CD4-positive, alpha-beta T cell treated with Interleukin-2 at 100 ng/mL for 4 hours (primary cell): ENCODE data around the gene ATP7A.
A peak's percentile ranks its signal among the peaks of the same experiment; 100 is the strongest.

Experiments
- DNase-seq: peaks from one replicate; pipeline ENCODE4 v3.0.0-alpha.2; 2020; ENCODE audit warnings: low spot score

Gene ATP7A

DNA sequence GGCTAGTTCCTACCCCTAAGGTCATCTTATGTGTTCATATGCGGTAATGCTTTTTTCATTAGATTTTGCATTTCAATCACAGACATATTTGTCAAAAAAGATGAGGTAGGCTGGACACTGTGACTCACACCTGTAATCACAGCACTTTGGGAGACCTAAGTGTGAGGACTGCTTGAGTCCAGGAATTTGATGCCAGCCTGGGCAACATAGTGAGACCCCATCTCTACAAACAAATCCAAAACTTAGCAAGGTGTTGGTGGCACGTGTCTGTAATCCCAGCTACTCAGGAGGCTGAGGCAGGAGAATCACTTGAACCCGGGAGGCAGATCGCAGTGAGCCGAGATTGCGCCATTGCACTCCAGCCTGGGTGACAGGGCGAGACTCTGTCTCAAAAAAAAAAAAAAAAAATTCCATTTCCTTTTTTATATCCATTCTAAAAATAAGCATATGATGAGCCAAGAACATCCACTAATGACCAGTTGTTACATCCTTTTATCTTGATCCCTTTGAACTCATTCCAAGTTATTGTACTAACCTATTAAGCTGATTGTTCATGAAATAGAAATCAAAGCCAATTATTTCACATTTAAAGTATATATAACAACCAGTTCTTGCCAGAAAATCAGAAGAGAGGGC lies 35.5 kb downstream of the ATP7A start:
- DNase-seq = no peak

DNA sequence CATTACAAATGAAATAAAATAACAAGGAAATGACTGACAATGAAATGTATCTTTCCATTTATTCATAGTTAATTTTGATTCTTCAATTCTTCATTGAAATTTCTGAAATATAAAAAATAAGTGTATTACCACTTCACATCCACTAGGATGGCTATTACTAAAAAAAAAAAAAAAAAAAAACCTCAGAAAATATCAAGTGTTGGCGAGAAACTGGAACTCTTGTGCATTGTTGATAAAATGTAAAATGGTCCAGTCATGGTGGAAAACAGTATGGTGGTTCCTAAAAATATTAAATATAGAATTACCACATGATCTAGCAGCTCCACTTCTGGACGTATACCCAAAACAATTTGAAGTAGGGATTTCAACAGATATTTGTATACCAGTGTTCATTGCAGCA lies 36.1 kb downstream of the ATP7A start:
- no peak for DNase-seq

DNA sequence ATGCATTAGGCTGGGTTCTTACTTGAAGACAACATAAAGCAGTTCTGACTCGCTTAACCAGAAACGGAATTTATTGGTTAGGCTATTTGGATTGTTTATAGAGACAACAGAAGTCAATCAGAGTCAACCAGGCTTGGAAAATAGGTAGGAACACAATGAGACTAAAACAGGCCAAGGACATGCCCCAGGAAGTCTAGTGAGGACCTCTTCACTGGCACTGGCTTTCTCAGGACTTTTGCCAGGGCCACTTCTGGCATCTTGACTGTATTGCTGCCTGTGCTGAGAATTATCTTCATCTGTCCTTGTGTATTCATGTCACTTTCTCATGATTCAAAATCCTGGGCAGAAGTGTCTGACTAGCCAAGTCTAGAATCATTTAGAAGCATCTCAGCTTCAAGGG lies 39.3 kb downstream of the ATP7A start:
- DNase-seq = no peak

DNA sequence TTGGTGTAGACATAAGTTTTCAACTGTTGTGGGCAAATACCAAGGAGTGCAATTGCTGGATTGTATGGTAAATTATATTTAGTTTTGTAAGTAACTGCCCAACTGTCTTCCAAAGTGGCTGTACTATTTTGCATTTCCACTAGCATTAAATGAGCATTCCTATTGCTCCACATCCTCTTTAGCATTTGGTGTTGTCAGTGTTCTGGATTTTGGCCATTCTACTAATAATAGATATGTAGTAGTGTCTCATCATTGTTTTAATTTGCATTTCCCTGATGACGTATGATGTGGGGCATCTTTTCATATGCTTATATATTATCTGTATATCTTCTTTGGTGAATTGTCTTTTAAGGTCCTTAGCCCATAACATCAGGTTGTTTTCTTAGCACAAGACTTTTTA lies 41.7 kb downstream of the ATP7A start:
- DNase-seq = no peak

DNA sequence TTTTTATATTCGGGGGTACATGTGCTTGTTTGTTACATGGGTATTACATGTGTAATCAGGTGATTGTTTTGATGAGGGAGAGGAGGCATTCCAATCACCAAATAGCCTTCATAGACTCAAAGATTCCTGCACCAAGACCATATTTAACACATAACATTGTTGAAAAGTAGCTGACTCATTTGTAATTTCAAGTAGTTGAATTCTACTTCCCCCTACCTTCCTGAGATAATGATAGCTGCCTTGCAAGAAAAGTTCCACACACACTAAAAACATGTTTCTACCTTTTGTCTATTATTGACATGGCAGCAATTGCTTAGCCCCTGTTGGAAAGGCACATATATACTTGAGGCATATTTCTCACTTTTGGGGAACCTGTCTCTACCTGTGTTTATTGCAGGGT lies 42.8 kb downstream of the ATP7A start:
- no peak for DNase-seq

DNA sequence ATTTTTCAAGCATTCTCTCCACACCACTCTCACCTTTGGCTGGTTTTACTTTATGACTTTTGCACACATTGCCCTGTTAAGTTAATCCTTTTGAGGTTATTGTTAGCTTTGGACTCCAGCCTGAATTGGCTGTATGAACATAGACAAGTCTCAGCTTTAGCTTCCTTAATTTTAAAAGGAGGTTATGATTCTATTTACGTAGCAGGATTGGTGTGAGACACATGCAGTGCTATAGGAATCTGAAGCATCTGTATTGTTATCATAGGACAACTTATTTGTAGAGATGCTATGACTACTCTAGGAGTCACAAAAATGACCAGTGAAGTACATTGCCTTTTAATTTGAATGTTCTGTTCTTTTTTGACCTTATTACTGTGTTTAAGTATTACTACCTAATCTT lies 43.2 kb downstream of the ATP7A start:
- no peak for DNase-seq

DNA sequence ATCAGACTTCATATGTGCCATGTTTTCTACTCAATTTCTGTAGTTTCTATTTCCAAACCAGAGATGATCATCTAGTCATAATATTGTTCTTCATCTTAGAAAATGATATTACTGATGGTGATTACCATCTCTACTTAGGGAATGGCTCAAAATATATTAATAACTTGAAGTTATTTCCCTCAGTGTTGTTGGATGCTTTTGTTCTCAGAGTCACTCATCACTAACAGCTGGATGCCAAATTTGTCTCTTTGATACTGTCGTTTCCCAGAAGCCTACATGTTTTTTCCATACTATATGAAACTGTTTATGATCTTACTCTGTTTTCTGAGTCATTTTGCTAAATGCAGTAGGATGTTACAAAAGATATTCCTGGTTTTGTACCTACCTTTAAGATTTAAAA lies 50.1 kb downstream of the ATP7A start:
- no peak for DNase-seq

DNA sequence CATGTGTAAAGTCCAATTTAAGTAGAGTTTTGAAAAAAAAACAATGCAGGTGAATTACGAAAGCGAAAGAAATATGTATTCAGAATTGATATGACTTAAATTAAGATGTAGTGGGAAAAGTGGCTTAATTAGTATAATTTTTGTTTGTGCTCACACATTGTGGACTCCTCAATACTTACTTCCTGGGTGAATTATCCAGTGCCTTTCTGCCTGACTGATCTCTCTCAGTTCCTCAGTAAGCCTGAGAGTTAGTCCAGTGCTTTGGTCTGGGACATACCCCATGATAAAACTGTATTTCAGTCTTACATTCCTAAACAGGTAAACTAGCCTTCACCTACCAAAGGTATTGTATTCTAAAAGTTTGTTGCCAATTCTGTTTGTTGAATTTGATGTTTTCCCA lies 50.6 kb downstream of the ATP7A start:
- DNase-seq = no peak

DNA sequence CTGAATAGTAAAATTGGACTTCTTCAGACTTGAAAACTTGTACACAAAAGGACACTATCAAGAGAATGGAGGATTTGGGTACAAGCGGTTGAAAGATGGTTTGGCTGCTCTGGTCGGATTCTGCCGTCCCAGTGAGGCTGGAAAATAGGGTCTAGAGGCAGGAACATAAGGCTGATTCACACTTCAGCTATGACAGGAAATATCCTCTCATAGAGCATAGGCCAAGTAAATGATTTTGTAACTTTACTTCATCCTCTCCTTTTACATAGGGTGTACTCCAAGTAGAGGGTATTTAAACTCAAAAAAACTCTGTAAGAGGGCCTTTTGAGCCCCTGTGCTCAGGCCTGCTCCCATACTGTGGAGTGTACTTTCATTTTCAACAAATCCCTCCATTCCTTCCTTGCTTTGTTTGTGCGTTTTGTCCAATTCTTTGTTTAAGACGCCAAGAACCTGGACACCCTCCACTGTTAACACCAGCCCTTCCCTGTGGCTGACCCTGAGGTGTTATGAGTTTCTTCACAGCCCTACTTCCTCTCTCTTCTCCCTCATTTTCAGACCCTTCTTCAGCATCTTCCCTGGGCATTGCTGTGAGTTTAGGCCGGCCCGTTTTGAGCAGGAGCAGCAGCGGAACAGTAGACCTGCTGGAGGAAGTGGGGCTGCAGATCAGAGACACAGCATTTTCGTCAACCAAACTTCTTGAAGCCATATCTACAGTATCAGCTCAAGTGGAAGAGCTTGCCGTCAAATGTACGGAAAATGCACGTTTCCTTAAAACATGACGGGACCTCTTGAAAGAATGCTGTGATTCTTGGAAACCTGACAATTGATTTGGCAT lies 51.8 kb downstream of the ATP7A start:
- no peak for DNase-seq

DNA sequence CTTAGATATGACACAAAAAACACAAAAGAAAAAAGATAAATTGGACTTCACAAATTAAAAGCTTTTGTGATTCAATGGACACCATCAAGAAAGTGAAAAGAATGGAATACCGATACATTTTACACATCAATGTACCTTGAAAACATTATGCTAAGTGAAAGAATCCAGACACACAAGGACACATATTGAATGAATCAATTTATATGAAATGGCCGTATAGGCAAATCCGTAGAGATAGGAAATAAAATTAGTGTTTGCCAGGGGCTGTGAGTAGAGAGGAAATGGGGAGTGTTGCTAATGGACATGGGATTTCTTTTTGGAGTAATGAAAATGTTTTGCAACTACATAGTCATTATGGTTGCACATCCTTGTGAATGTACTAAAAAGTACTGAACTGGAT lies 55.9 kb downstream of the ATP7A start:
- no peak for DNase-seq

DNA sequence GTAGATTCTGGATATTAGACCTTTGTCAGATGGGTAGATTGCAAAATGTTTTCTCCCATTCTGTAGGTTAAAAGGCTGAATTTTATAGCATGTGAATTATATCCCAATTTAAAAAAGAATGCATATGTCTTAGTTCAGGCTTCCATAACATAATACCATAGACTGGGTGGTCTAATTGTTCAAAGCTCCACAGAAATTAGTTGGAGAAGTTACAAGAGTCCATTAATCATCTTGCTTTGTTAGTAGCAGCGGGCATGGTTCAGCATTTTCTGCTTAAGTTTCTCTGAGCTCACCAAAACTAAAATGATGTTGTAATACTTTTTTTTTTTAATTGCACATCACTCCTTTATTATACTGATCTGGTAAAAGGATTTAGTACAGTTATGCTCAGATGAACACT lies 57.1 kb downstream of the ATP7A start:
- no peak for DNase-seq

DNA sequence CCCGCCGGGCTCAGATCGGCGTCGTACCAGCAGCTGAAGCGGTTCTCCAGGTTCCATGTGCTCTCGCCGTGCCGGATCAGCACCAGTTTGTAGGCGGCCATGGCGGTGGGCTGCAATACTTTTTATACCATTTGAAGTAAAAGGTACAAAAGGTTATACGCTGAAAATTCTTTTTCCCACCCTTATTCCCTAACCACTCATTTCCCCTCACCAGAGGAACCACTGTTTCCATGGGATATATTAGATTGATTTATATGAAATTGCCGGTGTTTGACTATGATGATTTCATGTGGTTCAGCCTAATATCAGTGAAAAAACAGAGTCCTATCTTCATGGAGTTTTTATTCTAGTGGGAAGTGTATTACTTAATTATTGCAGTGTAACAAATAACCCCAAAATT lies 59.0 kb downstream of the ATP7A start, which contains the start of gene PGAM4:
PGAM4 (minus strand) TSS at position 101 of the 400 bp plus-strand sequence; CDS start at position 101, 0 bp downstream.
- no peak for DNase-seq

DNA sequence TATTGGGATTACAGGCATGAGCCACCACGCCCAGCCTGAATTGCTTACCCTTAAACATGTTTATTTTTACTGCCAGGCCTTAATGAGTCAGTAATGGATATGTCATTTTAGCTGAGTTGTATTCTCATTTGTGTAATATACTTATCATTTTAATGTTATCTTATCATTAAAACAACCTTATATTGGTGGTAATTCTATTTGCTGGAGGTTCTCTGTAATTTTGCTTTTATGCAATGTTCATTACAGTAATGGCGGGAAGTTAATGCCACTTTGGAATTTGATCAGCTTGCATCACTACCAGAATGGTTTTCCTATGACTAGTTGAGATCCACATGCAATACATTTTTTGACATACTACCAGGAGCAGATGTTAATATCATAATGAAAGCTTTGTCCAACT lies 65.3 kb downstream of the ATP7A start:
- no peak for DNase-seq

DNA sequence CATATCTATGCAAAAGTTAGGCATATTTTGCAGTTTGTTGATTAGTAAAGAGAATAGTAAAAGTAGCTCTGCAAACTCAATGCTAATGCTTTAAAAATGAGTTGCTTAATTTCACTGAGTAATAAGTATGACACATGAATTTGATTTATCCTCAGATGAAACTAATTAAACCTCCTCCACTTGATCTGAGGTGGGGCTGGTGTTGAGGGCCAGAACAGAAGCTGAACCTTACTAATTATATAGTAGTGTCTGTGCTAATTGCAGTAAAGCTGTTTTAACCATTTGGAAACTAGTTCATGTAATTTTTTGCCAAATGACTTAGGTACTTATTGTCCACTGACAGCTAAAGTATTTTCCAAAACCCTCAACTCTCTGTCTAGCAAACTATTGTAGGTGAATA lies 66.6 kb downstream of the ATP7A start:
- DNase-seq = no peak

DNA sequence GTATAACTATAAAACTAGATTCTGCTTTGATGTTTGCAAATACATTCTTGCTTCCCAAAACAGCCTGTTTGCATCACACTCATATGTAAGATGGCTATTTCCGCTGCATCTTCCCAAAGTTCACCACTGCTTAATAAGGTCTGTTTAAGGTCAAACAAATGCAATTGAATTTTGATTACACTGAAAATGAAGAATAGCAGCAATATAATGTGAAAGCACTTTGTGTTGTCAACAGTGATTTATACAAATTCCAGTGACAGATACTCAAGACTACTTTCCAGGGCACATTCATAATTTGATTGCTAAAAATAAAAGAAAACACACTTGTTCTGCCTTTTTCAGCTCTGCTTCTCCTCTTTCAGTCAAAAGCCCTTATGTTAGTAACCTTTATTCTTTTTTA lies 67.0 kb downstream of the ATP7A start:
- DNase-seq = no peak

DNA sequence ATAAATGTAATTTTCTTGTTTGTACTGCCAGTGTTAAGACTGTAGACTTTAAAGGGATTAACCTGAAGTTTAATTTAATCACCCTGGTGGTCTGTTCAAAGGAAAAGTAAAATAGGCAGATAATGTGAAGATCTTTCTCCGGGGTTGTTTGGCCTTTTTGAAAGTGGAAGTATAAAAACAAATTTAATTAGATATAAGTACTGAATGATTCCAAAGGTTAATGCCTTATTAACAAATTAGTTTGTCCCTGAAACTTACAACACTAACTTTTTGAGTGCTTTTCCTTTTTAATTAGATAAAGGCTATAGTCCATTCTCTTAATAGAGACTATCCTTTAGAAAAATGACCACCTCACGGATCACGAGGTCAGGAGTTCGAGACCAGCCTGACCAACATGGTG lies 69.4 kb downstream of the ATP7A start:
- no peak for DNase-seq

DNA sequence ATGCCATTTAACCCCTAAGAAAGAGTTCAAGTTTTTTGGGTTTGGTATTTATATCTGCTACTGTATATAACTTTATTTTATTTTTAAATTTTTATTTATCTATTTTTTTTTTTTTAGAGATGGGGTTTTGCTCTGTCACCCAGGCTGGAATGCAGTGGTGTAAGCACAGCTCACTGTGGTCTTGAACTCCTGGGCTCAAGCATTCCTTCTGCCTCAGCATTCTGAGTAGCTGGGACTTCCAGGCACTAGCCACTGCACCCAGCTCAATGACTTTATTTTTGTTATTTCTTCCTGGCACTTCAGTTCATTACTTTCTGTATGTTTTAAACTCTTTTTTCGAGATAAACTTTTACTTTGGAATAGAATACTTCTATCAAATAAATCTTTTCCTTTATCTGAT lies 101.4 kb downstream of the ATP7A start:
- DNase-seq = no peak

DNA sequence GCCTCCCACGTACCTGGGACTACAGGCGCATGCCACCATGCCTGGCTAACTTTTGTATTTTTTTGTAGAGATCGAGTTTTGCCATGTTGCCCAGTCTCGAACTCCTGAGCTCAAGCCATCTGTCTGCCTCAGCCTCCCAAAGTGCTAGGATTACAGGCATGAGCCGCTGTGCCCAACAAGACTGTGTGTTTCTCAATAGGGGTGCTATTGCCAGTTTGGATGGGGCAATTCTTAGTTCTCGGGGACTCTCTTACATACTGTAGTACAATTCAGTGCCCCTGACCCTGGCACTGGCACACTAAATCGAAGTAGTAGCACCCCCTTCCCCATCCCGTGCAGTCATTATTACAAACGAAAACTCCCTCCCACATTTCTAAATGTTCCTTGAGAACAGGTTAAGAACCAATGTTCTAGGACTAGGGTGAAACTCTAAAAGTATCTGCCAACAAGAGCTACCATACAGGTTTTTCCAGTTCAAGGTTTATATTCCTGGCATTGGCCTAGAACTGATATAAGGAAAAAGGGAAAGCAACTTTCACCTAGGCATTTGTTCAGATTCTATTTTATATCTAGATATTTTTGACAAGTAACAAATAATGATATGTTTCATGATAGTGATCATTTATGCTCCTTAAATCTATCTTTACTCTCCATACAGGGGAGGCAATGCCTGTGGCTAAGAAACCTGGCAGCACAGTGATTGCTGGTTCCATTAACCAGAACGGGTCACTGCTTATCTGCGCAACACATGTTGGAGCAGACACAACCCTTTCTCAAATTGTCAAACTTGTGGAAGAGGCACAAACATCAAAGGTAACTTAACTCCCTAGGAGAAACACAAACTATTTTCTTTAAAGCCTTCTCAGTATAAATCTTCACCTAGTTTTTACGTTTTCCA lies 109.3 kb downstream of the ATP7A start:
- DNase-seq = no peak

DNA sequence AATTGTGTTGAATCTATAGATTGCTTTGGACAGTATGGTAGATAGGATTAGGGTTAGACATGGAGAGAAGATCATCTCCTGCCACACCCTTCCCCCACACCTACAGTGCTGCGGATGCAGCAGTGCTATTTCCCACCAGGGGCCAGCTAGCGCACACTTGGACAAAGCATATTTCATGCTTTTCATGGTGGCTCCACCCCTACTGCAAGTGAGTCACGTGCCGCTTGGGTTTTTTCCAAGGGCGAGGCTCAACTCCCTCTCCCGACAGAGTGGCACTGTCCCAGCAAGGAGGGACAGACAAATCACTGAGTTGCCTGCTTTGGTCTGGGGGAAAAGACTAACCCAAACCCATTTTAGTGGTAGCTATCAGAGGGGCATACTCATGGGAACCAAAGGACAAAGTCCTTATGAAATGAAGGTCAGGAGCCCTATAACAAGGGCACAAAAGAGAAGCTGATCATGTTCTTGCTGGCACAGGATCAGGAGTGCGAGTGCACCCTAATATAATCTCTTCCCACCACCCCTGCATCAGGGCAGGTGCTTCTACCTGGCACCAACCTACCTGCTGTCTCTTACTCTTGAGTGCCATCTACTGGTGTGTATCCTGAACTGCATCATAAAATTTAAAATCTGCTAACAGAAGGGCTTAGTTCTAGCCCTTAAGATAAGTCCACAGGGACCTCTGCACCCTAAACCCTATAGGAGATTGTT lies 114.0 kb downstream of the ATP7A start:
- DNase-seq = peak; percentile 62

DNA sequence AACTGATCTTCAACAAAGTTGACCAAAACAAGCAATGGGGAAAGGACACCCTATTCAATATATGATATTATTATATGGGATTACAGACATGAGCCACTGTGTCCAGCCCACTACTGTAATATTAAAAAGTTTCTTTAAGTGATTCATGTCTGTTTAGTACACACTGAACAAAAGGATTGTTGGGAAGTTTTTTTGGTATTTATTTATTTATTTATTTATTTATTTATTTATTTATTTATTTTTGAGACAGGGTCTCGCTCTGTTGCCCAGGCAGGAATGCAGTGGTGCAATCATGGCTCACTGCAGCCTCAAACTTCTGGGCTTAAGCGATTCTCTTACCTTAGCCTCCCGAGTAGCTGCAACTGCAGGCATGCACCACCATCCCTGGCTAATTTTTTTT lies 117.3 kb downstream of the ATP7A start:
- no peak for DNase-seq

DNA sequence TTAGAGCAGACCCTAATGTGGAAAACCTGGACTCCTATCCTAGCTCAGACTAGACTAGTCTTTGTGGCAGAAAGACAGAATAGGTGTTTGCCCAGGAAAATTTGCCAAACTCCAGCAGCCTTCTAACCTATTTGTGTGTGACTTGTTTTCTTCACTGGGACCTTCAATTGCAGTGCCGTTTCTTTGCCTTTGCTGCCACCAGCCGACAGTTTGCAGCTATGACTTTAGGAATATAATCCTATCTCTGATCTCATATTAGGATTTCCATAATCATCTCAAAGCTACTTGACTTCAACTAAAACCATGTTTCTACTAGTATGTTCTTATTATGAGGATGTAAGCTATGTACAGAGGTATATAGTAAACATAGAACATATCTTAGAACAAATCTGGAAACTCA lies 119.2 kb downstream of the ATP7A start:
- DNase-seq = no peak

DNA sequence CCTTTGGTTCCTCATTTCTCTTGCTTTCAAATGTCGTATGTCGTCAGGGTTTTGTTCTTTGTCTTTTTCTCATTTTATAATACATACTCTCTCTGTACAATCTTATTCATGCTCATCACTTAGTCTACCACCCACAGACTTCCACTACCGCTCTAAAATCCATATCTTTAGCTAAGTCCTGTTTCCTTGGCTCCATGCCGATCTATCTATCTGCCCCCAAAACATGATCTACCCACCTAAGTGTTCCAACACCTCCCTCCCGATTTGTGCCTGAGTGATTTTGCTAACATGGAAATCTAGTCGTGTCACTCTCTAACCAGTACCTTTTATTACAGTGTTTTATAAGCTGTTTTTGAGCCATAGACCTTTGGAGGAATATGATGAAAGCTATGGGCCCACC lies 124.6 kb downstream of the ATP7A start:
- no peak for DNase-seq
